Endothelial cell (in vitro differentiated cells): ENCODE data around the gene CLASRP. TPM values are rescaled to one million over a fixed set of nuclear protein-coding genes. Genes with fewer than 3 reads are reported as not detected.

Experiments used
- DNase-seq: peaks from one replicate; pipeline ENCODE4 v3.0.0; 2021; ENCODE audit warnings: low spot score
- H3K27ac Mint-ChIP-seq: one replicate; pipeline ENCODE4 v1.8.0; 2021; ENCODE audit warnings: mixed read lengths, inconsistent platforms; ENCODE audit not compliant: unreplicated experiment
- H3K27me3 Mint-ChIP-seq: one replicate; pipeline ENCODE4 v1.8.0; 2021; ENCODE audit warnings: mild to moderate bottlenecking, moderate library complexity, mixed read lengths, inconsistent platforms; ENCODE audit not compliant: unreplicated experiment
- H3K36me3 Mint-ChIP-seq: one replicate; pipeline ENCODE4 v1.8.0; 2021; ENCODE audit warnings: mild to moderate bottlenecking, low read depth, mixed read lengths, inconsistent platforms; ENCODE audit not compliant: unreplicated experiment
- H3K4me1 Mint-ChIP-seq: one replicate; pipeline ENCODE4 v1.8.0; 2021; ENCODE audit warnings: mild to moderate bottlenecking, mixed read lengths, inconsistent platforms; ENCODE audit not compliant: unreplicated experiment
- H3K4me3 Mint-ChIP-seq: one replicate; pipeline ENCODE4 v1.8.0; 2021; ENCODE audit warnings: mild to moderate bottlenecking, mixed read lengths, inconsistent platforms; ENCODE audit not compliant: unreplicated experiment
- H3K9me3 Mint-ChIP-seq: one replicate; pipeline ENCODE4 v1.8.0; 2021; ENCODE audit warnings: mixed read lengths, inconsistent platforms; ENCODE audit not compliant: unreplicated experiment
- CTCF ChIP-seq: fragments of 200-600 bp; sonication (generic); IDR thresholded peaks from one replicate; pipeline ENCODE4 v1.5.0; 2021; ENCODE audit warnings: antibody characterized with exemption; ENCODE audit not compliant: unreplicated experiment
- total RNA-seq: library from RNA; stranded (reverse); fragmentation: NEBNext Ultra II Directional; extraction: Animal tissue kit (Norgen Biotek cat#: 25700); gene quantifications from one replicate; pipeline ENCODE4 v1.2.1, GENCODE V29; 2021; ENCODE audit not compliant: unreplicated experiment

Gene CLASRP
- total RNA-seq, 1 donor from 2014 or later = 72.2 TPM

GRCh38 chr19:45035755-45036154 is 3.1 kb upstream of the CLASRP start:
- Mint-ChIP-seq H3K27ac (no peak overlapping the region), H3K27me3 (peaks cover 7% of the 10 kb centered on the region), H3K36me3 (peaks cover 22% of the 10 kb centered on the region), H3K9me3 (no peaks in the 10 kb centered on the region), H3K4me1 (peaks cover 14% of the 10 kb centered on the region), H3K4me3 (no peak overlapping the region)
- no peak for DNase-seq
- no peak for TF ChIP-seq CTCF

GRCh38 chr19:45037393-45038169 is 1.3 kb upstream of the CLASRP start:
- no peak for TF ChIP-seq CTCF
- Mint-ChIP-seq H3K9me3 (no peaks in the 10 kb centered on the region), H3K27me3 (peaks cover 10% of the 10 kb centered on the region), H3K27ac (no peak overlapping the region), H3K36me3 (peaks cover 29% of the 10 kb centered on the region), H3K4me3 (no peak overlapping the region), H3K4me1 (peaks cover 14% of the 10 kb centered on the region)
- no peak for DNase-seq

DNA sequence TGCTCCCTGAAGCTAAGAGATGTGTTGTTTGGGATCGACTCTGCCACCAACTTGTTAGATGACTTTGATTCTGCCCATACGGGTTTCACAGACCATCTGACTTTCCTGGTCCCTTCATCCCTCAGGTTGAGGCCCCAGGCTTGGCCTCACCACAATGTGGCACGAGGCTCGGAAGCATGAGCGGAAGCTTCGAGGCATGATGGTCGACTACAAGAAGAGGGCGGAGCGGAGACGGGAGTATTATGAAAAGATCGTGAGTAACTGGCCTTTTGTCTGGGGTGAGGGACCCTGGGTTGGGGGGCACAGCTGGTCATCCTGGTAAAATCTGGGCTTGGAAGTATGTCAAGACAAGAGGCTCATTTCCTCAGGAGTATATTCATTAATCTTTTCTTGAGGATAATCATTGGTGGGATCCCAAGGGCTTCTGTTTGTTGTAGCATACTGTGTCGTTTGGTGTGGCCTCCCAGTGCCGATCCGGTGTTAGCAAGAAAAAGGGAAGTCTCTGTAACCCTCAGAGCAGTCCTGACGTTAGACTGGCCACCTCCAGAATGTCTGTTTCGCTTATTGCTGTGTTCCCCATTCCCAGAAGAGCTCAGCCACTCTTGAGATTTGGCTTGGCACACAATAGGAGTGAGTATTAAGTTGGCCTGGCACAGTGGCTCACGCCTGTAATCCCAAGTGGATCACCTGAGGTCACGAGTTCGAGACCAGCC is 1.4 kb downstream of the CLASRP start:
- Mint-ChIP-seq H3K4me1 (peaks cover 16% of the 10 kb centered on the region), H3K36me3 (peaks cover 25% of the 10 kb centered on the region), H3K4me3 (peak overlapping the region; percentile 100), H3K27ac (peak overlapping the region; percentile 99), H3K9me3 (no peaks in the 10 kb centered on the region), H3K27me3 (peaks cover 10% of the 10 kb centered on the region)
- TF ChIP-seq CTCF = no peak
- no peak for DNase-seq

DNA sequence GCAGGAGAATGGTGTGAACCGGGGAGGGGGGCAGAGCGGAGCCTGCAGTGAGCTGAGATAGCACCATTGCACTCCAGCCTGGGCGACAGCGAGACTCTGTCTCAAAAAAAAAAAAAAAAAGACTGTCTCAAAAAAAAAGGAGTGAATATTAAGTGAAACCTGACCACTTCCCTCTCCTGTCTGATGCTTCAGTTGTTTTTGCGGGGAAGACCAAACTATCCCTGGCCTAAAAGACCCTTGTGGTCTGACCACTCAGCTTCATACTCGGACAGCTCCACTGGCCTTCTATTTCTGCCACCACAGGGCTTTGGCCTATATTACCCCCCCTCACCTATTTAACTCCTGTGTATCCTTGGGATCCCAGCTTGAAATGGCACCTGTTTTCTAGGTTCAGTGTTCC is 2.3 kb downstream of the CLASRP start:
- Mint-ChIP-seq H3K4me1 (peaks cover 16% of the 10 kb centered on the region), H3K4me3 (peak overlapping the region; percentile 81), H3K9me3 (no peaks in the 10 kb centered on the region), H3K36me3 (peaks cover 33% of the 10 kb centered on the region), H3K27ac (no peak overlapping the region), H3K27me3 (peaks cover 10% of the 10 kb centered on the region)
- DNase-seq = no peak
- TF ChIP-seq CTCF = no peak
